GM19467 (cell line): ENCODE measurements around the gene KLHL35.

Experiments
- ATAC-seq: cut with Tn5 transposase; IDR thresholded peaks from one replicate; pipeline ENCODE4 v1.9.1; 2021; ENCODE audit warnings: mild to moderate bottlenecking, moderate library complexity; ENCODE audit not compliant: unreplicated experiment

Gene KLHL35

DNA sequence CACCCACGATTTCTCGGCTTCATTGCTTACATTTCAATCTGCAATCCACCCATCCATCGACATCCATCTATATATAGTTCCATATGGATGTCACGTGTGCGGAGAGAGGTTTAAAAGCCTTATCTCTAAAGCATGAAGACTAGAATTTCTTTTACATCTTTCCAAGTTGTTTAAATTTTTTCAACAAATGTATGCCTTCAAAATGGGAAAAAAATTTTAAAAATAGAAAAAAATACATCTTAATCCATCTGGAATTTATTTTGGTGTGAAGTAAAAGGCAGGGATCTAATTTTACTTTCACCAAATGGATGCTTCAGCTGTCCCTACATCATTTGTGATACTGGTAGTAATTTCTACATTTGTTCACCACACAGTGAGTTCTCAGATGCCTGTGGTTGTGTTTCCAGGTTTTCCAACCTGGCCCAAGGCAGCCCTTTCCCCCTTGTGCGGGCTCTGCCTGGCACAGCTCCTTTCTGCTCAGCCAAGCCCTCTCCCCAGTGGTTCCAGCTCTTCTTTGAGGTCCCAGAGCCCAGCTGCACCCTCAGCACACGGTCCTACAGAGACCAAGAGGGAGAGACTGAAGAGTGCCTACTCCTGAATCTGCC is 37.6 kb upstream of the KLHL35 start:
- no peak for ATAC-seq

DNA sequence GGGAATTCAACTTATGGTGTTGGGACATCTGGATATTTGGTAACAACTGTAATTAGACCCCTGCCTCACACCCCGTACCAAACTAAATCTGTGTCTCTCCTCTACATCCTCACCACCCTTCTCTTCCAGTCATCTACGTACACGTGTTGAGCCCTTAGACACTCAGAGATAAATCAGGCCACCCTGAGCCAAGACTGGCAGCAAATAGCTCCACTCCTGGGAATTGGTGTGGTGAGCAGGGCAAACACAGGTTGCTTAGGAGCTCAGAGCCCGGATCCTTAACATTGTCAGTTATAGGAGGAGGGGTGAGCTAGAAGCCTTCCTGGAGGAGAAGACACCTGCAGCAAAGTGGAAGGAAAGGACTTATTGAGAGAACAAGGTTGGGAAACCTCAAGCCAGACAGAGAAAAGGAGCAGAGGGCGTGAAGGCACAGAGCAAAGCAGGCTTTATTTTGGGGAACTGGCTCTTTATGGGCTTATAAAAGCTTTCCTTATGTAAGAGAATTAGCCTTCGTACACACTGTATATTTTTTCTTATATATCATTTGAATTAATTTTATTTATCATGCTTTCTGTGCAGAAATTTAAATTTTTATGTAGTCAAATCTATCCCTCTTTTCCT is 36.9 kb upstream of the KLHL35 start:
- ATAC-seq: no peak

GRCh38 chr11:75468534-75469340 is 35.7 kb upstream of the KLHL35 start:
- ATAC-seq: no peak

GRCh38 chr11:75467881-75468280 is 34.9 kb upstream of the KLHL35 start:
- no peak for ATAC-seq

GRCh38 chr11:75467311-75467710 is 34.3 kb upstream of the KLHL35 start:
- ATAC-seq: no peak

DNA sequence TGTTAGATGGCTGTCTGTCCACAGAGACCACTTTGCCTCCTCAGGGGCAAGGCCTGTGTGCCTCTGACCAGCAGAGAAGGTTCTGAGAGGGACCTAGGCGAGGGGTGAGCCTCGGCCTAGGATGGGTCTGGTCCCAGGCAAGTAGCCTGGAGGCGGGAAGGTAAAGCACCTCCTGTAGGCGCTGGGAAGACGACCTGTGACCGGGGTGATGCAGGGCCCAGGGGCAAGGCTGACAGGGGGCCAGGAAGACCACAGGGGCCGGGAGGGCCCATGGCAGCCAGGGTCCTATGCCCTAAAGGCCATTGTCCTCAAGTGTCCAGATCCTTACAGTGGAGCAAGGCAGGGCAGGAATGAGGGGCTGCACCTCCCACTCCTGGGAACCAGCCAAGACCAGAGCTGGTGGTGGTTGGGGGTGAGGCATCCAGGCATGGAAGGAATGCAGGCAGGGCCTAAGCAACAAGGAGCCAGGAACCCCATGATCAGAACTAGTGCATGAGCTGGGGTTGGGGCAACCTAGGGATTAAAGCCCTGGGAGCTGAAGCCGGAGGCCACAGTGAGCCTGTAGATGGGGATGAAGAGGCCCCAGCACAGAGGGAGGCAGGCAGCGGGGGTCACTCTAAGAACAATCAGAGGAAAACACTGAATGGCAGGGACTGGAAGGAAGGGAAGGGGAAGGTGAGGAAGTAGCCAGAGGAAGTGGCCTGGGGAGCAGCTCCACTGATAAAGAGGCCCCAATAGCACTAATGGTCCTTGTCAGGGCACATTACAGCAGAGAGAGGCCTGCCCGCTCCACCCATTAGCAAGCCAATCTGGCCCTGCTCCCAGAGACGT is 32.9 kb upstream of the KLHL35 start:
- ATAC-seq: no peak

GRCh38 chr11:75463106-75463774 is 30.2 kb upstream of the KLHL35 start:
- ATAC-seq: no peak

DNA sequence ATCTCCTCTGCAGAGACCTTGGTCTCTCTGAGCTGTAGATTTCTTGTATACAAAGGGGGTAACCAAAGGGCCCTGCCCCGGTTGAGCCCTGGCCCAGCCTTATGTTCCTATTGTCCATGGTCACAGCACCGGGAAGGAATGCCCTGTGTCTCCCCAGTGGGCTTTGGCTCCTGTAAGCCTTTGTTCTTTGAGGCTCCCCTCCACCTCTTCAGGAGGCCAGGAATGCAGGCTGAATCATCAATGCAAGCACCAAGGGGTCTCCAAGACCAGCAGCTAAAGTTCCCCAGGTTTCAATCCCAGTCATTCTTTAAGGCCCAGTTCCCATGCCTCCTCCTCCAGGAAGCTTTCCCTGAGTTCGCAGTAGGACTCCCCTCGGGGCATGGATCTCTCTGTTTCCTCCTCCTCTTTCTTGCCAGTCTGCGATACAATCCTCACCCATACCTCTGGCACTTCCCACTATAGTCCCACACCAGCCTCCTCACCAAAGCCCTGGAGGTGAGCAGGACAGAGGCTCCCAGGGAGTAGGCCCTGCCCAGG is 29.2 kb upstream of the KLHL35 start:
- no peak for ATAC-seq

DNA sequence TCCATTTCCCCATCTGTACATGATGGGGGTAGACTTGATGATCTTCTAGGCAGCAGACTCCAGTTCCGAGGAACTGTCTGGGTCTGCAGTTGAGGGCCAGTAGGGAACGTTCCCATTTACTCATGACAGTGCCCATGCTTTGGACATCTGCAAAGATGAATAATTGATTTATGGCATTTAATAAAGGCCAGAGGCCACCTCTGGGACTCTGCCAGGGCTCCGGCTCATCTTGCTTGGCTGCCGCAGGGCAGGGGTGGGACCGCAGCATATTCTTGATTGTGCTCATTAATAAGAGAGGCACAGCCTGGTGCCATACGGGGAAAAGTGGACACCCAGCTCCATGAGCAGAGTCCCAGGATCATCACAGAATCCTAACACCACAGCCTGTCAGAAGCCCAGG is 28.1 kb upstream of the KLHL35 start:
- ATAC-seq: no peak

- no peak for ATAC-seq
Measured at GRCh38 chr11:75456596-75457183, 23.7 kb upstream of the KLHL35 start.

GRCh38 chr11:75454987-75455386 is 22.0 kb upstream of the KLHL35 start:
- no peak for ATAC-seq

- ATAC-seq: no peak
Measured at GRCh38 chr11:75453916-75454655, 21.1 kb upstream of the KLHL35 start.

- no peak for ATAC-seq
Measured at GRCh38 chr11:75450826-75451821, 18.1 kb upstream of the KLHL35 start.

GRCh38 chr11:75450236-75450635 is 17.2 kb upstream of the KLHL35 start:
- no peak for ATAC-seq

DNA sequence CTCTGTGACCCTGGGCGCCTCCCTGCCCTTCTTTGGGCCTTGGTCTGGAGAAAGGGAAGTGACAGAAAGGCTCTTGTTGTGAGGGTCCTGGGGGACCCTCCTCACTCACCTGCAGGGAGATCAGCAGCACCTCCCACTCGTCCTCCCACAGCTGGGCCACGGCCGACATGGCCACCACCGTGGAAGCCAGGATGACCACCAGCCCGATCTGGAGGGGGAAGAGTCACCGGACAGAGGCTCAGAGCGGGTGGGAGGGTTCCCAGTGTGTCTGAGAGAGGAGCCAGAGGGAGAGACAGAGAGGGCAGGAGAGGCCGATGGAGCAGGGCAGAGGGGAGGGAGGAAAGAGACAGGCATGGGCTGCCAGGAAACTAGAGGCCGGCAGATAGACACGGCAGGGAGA is 16.8 kb upstream of the KLHL35 start:
- ATAC-seq: no peak

DNA sequence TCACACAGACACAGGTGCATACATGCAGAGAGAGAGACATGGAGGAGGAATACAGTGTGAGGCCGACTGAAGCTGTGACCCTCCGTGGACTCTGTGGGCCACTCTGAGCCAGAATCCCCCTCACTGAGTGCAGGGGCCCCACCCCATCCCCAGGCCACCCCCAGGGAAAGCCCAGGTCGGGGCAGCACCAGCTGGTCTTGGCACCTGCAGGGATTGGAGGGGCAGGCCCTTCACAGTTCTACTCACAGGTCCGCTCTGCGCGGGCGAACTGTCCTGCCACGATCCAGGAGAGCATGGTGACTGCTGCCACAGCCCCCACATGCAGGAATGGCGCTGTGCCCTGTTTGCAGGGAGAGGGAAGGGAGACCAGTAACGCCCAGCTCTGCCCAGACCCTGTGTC is 16.3 kb upstream of the KLHL35 start:
- ATAC-seq: no peak

DNA sequence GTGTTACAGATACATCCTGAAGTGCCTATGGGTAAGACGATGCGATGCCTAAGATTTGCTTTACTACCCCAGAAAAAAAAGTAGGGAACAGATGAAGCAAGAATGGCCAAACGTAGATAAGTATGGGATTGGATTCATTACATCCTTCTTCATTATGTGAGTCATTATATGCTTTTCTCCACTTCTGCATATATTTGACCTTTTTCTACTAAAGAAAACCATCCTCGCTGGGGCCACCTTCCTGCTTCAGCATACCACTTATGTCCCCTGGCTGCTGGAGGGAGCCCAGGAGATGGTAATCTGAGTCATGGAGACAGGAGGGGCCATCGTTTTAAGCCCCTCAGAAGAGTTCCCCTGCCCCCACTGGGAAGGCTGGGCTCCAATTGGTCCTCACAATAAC is 14.4 kb upstream of the KLHL35 start:
- ATAC-seq: no peak

DNA sequence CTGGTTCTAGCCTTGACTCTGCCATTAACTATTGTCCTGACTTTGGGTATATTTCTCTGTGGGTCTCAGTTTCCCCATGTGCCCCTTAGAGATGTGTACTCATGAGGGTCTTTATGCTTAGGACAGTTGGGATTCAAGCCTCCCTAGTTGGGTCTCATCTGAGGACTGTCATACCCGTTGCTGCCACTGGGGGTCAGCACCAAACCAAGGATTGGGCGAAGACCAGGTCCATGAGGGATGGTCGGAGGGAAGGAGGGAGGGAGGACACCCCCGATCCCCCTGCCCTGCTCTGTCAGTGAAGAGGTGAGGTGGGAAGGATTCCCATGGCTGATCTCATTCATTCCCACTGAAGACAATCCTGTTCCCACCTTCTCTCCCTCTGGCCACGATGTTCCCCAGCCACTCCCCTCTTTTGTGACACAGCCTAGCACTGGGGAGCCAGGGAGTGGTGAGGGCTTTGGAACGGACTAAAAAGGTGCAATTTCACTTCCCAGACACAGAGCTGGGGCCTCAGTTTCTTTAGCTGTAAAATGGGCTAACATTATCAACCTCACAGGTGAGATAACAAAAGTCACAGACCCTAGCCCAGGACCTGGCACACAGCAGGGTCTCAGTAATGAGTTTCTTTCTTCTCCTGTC is 12.4 kb upstream of the KLHL35 start:
- ATAC-seq: no peak
